Keratinocyte (primary cell): ENCODE data around the gene CENATAC. TPM values are rescaled to one million over a fixed set of nuclear protein-coding genes. Genes with fewer than 3 reads are reported as not detected.
"Not testable (repeated sequence)": the region's sequence is repeated elsewhere in the genome, so short reads cannot be mapped to it uniquely, and the experiment has no call there.

Experiments
- DNase-seq: peaks from one replicate; pipeline ENCODE4 v3.0.0-alpha.2; 2011; ENCODE audit warnings: low read depth, missing footprints, low spot score
- FAIRE-seq: peaks from 2 replicates; lab custom pipeline; 2011; peaks lifted over from hg19 to GRCh38; lab: Jason Lieb, UNC
- H2AFZ ChIP-seq: 2 replicates; pipeline ENCODE4 v1.6.0; 2012; ENCODE audit warnings: low read length, control low read depth, inconsistent platforms; ENCODE audit not compliant: control insufficient read depth
- H3K27ac ChIP-seq: 2 replicates; pipeline ENCODE4 v1.5.1; 2011; ENCODE audit warnings: low read length; ENCODE audit not compliant: control insufficient read depth, insufficient read depth
- H3K27me3 ChIP-seq: 3 replicates; pipeline ENCODE4 v1.6.0; 2011; ENCODE audit warnings: low read length; ENCODE audit not compliant: control insufficient read depth, insufficient read depth; ENCODE audit errors: extremely low read depth
- H3K36me3 ChIP-seq, 2 experiments: 2 replicates in 1 of 2; 3 replicates in 1 of 2; pipeline ENCODE4 v1.5.1; 2011; ENCODE audit warnings: low read length in 2 of 2, mild to moderate bottlenecking in 1 of 2; ENCODE audit not compliant: control insufficient read depth in 2 of 2, insufficient read depth in 2 of 2; ENCODE audit errors: extremely low read depth in 1 of 2
- H3K4me1 ChIP-seq: 3 replicates; pipeline ENCODE4 v1.5.1; 2011; ENCODE audit warnings: low read length; ENCODE audit not compliant: control insufficient read depth, insufficient read depth; ENCODE audit errors: extremely low read depth
- H3K4me2 ChIP-seq: 3 replicates; pipeline ENCODE4 v1.6.0; 2011; ENCODE audit warnings: low read depth, low read length; ENCODE audit not compliant: control insufficient read depth, insufficient read depth; ENCODE audit errors: extremely low read depth
- H3K4me3 ChIP-seq, 3 experiments: fragments of 200-600 bp in 1 of 3; sonication (generic) in 1 of 3; 2 replicates in 2 of 3; 3 replicates in 1 of 3; pipeline ENCODE4 v1.5.1; 2011 to 2016; ENCODE audit warnings: low read length in 3 of 3, mild to moderate bottlenecking in 3 of 3, control low read depth in 2 of 3, inconsistent platforms in 1 of 3, low read depth in 1 of 3, mixed read lengths in 1 of 3, mixed run types in 1 of 3, moderate library complexity in 1 of 3; ENCODE audit not compliant: control insufficient read depth in 2 of 3, insufficient read depth in 2 of 3; ENCODE audit errors: extremely low read depth in 1 of 3
- H3K79me2 ChIP-seq: 2 replicates; pipeline ENCODE4 v1.6.0; 2012; ENCODE audit warnings: low read length; ENCODE audit not compliant: control insufficient read depth, insufficient read depth
- H3K9ac ChIP-seq: 3 replicates; pipeline ENCODE4 v1.6.0; 2011; ENCODE audit warnings: low read length; ENCODE audit not compliant: control insufficient read depth, insufficient read depth; ENCODE audit errors: extremely low read depth
- H3K9me1 ChIP-seq: 3 replicates; pipeline ENCODE4 v1.6.0; 2011; ENCODE audit warnings: low read length; ENCODE audit not compliant: control insufficient read depth, insufficient read depth; ENCODE audit errors: extremely low read depth
- H3K9me3 ChIP-seq: 2 replicates; pipeline ENCODE4 v1.5.1; 2012; ENCODE audit warnings: low read depth, low read length; ENCODE audit not compliant: control insufficient read depth
- H4K20me1 ChIP-seq: 3 replicates; pipeline ENCODE4 v1.6.0; 2011; ENCODE audit warnings: low read length; ENCODE audit not compliant: control insufficient read depth, insufficient read depth; ENCODE audit errors: extremely low read depth
- CTCF ChIP-seq, 3 experiments: IDR thresholded peaks in 1 of 3; conservative IDR thresholded peaks in 1 of 3; optimal IDR thresholded peaks in 1 of 3; 2 replicates in 2 of 3; 3 replicates in 1 of 3; pipeline versions ENCODE3 to v1.5.1; 2011; ENCODE audit warnings: low read length in 3 of 3, mild to moderate bottlenecking in 3 of 3, moderate library complexity in 2 of 3, control low read depth in 1 of 3, inconsistent platforms in 1 of 3; ENCODE audit not compliant: insufficient read depth in 2 of 3; ENCODE audit errors: extremely low read depth in 1 of 3
- EZH2 ChIP-seq: IDR thresholded peaks from one replicate; pipeline ENCODE4 v1.6.1; 2012; ENCODE audit warnings: inconsistent platforms, mild to moderate bottlenecking, low read length, moderate library complexity
- dilution Hi-C: fragments of 300-500 bp; cut with MboI; formaldehyde crosslinking; loops from one replicate; pipeline ENCODE4 v1.7.0; 2020; ENCODE audit warnings: low sequenced_read_pairs; ENCODE audit not compliant: extremely low pct_ligation_motif_present
- polyA plus RNA-seq, 5 experiments: library from polyadenylated mRNA; depleted of rRNA in 3 of 5; stranded (reverse) in 3 of 5; stranded (forward) in 1 of 5; unstranded in 1 of 5; fragments of >200 nt; gene quantifications; 1 replicate in 1 of 5; 2 replicates in 3 of 5; 3 replicates in 1 of 5; pipeline versions ENCODE4 v1.2.1 to v1.2.3, GENCODE V29; 2011 to 2012; ENCODE audit warnings: missing spikeins in 2 of 5, low read depth in 1 of 5, low replicate concordance in 1 of 5

The CENATAC gene
- polyA plus RNA-seq, 1 donor (not counting 4 experiments of a cell fraction or from before 2014, with no cell fraction given) = 22.6 TPM

DNA sequence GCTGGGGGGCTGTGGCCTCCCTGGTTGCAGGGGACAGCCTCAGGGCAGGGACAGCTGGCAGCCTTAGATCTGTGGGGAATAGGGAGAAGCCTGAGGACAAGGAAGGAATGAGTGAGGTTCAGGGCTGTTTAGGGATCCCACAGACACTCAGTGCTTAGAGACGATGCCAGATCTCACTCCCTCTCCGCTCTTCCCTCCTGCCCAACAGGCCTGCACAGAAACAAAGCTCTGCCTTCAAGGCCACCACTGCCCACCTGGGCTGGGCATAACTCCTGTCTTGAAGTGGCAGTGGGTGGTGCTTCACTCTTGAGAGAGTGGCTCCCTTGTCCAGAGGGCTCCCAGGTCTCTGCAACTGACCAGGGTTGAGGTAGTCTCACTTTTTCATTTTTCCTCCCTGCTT is 13.1 kb upstream of the CENATAC start:
- Histone ChIP-seq H4K20me1 (no peaks in the 10 kb centered on the region), H3K79me2 (no peaks in the 10 kb centered on the region), H3K9me1 (no peaks in the 10 kb centered on the region), H3K9ac (no peak overlapping the region), H3K4me3 (no peak overlapping the region), H2AFZ (no peak overlapping the region), H3K27ac (no peak overlapping the region), H3K36me3 (no peaks in the 10 kb centered on the region), H3K4me1 (peaks cover 9% of the 10 kb centered on the region), H3K27me3 (no peaks in the 10 kb centered on the region), H3K9me3 (no peaks in the 10 kb centered on the region), H3K4me2 (no peak overlapping the region)
- TF ChIP-seq CTCF (optimal IDR thresholded peaks at IDR 0.05 in 1 of 3, IDR thresholded peaks at IDR 0.05 in 1 of 3, conservative IDR thresholded peaks at IDR 0.05 in 1 of 3; ENCODE audit: extremely low read depth in 1 of 3, insufficient read depth in 2 of 3, low read length in 3 of 3) = no peak
- TF ChIP-seq EZH2 = no peak
- dilution Hi-C loops = no loop called here
- DNase-seq = no peak
- no peak for FAIRE-seq

DNA sequence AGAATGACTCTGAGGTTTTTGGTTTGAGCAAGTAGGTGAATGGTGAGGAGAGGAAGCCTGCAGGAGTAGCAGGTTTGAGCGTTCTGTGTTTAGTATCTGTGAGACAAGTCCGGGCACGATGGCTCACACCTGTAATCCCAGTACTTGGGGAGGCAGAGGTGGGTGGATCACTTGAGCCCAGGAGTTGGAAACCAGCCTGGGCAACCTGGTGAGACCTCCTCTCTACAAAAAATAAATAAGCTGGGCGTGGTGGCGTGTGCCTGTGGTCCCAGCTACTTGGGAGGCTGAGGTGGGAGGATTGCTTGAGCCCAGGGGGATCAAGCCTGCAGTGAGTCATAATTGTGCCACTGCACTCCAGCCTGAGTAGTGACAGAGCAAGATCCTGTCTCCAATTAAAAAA is 9.7 kb upstream of the CENATAC start:
- Histone ChIP-seq H3K9ac (no peak overlapping the region), H3K27me3 (no peaks in the 10 kb centered on the region), H3K9me3 (no peaks in the 10 kb centered on the region), H3K9me1 (no peaks in the 10 kb centered on the region), H3K4me3 (no peak overlapping the region), H2AFZ (no peak overlapping the region), H3K4me2 (no peak overlapping the region), H3K36me3 (no peaks in the 10 kb centered on the region), H3K4me1 (peaks cover 9% of the 10 kb centered on the region), H3K79me2 (no peaks in the 10 kb centered on the region), H4K20me1 (no peaks in the 10 kb centered on the region), H3K27ac (no peak overlapping the region)
- FAIRE-seq = peak; percentile 75
- DNase-seq = peak; percentile 78
- dilution Hi-C loops = no loop called here
- TF ChIP-seq EZH2 (no peak), CTCF (optimal IDR thresholded peaks at IDR 0.05 in 1 of 3, IDR thresholded peaks at IDR 0.05 in 1 of 3, conservative IDR thresholded peaks at IDR 0.05 in 1 of 3; ENCODE audit: extremely low read depth in 1 of 3, insufficient read depth in 2 of 3, low read length in 3 of 3) (no peak)

GRCh38 chr11:118991486-118992038 is 6.4 kb upstream of the CENATAC start:
- H3K4me2 ChIP-seq, H3K36me3 ChIP-seq, dilution Hi-C loops: not testable (repeated sequence)

More at GRCh38 chr11:118991486-118992038, 6.4 kb upstream of the CENATAC start:
- H2AFZ ChIP-seq, H3K9me3 ChIP-seq, H3K27me3 ChIP-seq, H3K4me3 ChIP-seq, H3K9ac ChIP-seq, FAIRE-seq, H3K79me2 ChIP-seq, H3K4me1 ChIP-seq, H3K9me1 ChIP-seq, H3K27ac ChIP-seq, DNase-seq, H4K20me1 ChIP-seq: not testable (repeated sequence)
